AG04449 (cell line): Measurements from ENCODE around the gene WDR43.
A peak's percentile ranks its signal among the peaks of the same experiment; 100 is the strongest.

Experiments used
- CTCF ChIA-PET: fragments of 350-600 bp; formaldehyde crosslinking; extraction: SDS; loops from one replicate; lab custom pipeline; 2021; ENCODE audit warnings: antibody characterized with exemption; lab: Yijun Ruan, JAX
- POLR2A ChIA-PET: fragments of 400-600, 350-600 bp; formaldehyde crosslinking; extraction: SDS; loops from one replicate; lab custom pipeline; 2020; ENCODE audit warnings: antibody characterized with exemption, inconsistent platforms; lab: Yijun Ruan, JAX
- DNase-seq: peaks from one replicate; pipeline ENCODE4 v3.0.0-alpha.2; 2010; ENCODE audit warnings: low read depth, low spot score
- H3K4me3 ChIP-seq: 2 replicates; pipeline ENCODE4 v1.5.1; 2011; ENCODE audit warnings: low read depth, mild to moderate bottlenecking, control low read depth, low read length
- TF ChIP-seq, protein P1 (sequence below): IDR thresholded peaks from one replicate; pipeline ENCODE4 v1.5.1; 2011; ENCODE audit warnings: mild to moderate bottlenecking, moderate library complexity, low read length, control low read depth, inconsistent platforms; ENCODE audit not compliant: insufficient read depth; ENCODE audit errors: missing control alignments

The WDR43 gene, protein sequence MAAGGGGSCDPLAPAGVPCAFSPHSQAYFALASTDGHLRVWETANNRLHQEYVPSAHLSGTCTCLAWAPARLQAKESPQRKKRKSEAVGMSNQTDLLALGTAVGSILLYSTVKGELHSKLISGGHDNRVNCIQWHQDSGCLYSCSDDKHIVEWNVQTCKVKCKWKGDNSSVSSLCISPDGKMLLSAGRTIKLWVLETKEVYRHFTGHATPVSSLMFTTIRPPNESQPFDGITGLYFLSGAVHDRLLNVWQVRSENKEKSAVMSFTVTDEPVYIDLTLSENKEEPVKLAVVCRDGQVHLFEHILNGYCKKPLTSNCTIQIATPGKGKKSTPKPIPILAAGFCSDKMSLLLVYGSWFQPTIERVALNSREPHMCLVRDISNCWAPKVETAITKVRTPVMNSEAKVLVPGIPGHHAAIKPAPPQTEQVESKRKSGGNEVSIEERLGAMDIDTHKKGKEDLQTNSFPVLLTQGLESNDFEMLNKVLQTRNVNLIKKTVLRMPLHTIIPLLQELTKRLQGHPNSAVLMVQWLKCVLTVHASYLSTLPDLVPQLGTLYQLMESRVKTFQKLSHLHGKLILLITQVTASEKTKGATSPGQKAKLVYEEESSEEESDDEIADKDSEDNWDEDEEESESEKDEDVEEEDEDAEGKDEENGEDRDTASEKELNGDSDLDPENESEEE

DNA sequence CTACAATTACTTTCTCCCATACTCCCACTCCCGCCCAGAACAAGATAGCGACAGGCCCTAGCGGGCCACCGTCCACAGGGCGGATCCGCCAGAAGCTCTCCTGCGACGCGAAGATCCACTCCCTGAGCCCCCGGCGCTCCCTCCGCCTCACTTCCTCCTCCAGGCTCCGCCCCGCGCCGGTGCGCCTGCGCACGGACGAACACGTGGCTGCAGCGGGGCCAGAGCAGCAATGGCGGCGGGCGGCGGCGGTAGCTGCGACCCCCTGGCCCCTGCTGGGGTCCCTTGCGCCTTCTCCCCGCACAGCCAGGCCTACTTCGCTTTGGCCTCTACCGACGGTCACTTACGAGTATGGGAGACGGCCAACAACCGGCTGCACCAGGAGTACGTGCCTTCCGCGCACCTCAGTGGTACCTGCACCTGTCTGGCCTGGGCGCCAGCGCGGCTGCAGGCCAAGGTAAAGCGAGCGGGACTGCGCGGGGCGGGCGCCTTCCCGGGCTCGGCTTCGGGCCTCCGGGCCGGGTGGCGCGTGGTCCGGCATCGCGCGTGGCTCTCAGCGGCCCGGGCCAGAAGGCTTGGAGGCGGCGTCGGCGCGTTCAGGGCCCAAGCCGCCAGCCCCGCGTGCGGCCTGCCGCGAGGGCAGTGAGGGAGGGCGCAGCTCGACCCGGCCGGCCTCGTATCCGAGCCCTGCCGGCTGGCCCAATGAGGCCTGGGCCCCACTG is at the start of gene WDR43:
Gene WDR43, plus strand, starts transcription at position 198 of the 719 bp plus-strand sequence. Its CDS starts 32 bp downstream, at position 230.
- ChIA-PET CTCF (interaction anchor here (0.6 to 2.0 kb wide), 4 partner anchors 58 to 327 kb away, joined by 3 to 8 read pairs (median 4); no protein-coding TSS in a partner anchor), POLR2A (interaction anchor here (0.7 kb wide), 1 partner anchor 24 kb away, joined by 4 read pairs; the partner anchor contains the start of gene TRMT61B)
- TF ChIP-seq, protein P1, sequence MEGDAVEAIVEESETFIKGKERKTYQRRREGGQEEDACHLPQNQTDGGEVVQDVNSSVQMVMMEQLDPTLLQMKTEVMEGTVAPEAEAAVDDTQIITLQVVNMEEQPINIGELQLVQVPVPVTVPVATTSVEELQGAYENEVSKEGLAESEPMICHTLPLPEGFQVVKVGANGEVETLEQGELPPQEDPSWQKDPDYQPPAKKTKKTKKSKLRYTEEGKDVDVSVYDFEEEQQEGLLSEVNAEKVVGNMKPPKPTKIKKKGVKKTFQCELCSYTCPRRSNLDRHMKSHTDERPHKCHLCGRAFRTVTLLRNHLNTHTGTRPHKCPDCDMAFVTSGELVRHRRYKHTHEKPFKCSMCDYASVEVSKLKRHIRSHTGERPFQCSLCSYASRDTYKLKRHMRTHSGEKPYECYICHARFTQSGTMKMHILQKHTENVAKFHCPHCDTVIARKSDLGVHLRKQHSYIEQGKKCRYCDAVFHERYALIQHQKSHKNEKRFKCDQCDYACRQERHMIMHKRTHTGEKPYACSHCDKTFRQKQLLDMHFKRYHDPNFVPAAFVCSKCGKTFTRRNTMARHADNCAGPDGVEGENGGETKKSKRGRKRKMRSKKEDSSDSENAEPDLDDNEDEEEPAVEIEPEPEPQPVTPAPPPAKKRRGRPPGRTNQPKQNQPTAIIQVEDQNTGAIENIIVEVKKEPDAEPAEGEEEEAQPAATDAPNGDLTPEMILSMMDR, result no peak
- peak within 1 kb of the TSS; percentile 93 for H3K4me3 ChIP-seq
- DNase-seq, result peak; percentile 94

- CTCF ChIA-PET, result no interaction called here
- no peak for DNase-seq
- POLR2A ChIA-PET, result no interaction called here
- TF ChIP-seq, protein P1, result no peak
- no peak overlapping the region for H3K4me3 ChIP-seq
Observed at GRCh38 chr2:28855193-28855592, 39.3 kb upstream of the WDR43 start.

DNA sequence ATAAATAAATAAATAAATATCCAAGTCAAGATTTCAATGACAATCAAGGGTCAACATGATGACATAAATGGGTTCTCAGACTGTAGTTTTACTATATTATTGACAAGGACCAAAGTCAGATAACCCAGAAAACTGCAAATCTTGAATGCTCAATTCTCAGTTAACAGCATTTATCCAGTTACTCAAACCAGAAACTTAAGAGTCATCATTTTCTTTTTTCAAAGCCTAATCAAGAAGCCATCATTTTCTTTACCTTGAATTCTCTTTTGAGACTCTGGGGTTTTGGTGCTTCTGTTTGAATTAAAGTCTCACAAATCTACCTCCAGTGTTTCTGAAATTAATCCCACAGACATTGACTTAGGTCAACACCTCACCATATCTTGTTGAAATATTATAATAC is 38.5 kb upstream of the WDR43 start:
- CTCF ChIA-PET, result no interaction called here
- H3K4me3 ChIP-seq, result no peak overlapping the region
- TF ChIP-seq, protein P1, result no peak
- POLR2A ChIA-PET, result no interaction called here
- no peak for DNase-seq

DNA sequence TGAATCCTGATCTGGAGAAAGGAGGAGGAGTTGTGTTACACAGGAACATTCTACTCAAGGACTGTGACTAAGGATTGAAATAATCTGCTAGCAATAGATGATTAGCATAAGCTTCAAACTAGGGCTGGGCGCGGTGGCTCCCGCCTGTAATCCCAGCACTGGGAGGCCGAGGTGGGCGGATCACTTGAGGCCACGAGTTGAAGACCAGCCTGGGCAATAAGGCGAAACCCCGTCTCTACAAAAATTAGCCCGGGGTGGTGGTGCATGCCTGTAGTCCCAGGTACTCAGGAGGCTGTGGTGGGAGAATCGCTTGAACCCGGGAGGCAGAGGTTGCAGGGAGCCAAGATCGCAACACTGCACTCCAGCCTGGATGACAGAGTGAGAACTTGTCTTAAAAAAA is 25.9 kb upstream of the WDR43 start:
- H3K4me3 ChIP-seq, result peak overlapping the region; percentile 91
- ChIA-PET CTCF (interaction anchor here (1.0 to 1.2 kb wide), 2 partner anchors 48 to 1186 kb away, joined by 3 to 4 read pairs; no protein-coding TSS in a partner anchor), POLR2A (no interaction called here)
- TF ChIP-seq, protein P1, result no peak
- DNase-seq, result no peak

- POLR2A ChIA-PET, result interaction anchor here (0.5 to 1.2 kb wide), 5 partner anchors 19 to 949 kb away, joined by 3 to 4 read pairs (median 3); partner anchors contain the start of gene WDR43
- no peak for DNase-seq
- TF ChIP-seq, protein P1, result no peak
- CTCF ChIA-PET, result no interaction called here
- peak overlapping the region; percentile 91 for H3K4me3 ChIP-seq
Observed at GRCh38 chr2:28869494-28870145, 24.8 kb upstream of the WDR43 start.
